ENCODE results near the gene PPM1L.

Gene PPM1L

GRCh38 chr3:161051856-161052255, 295.8 kb downstream of the PPM1L start:
- no peak for DNase-seq (ENCODE audit: extremely low spot score)
- POLR2A ChIA-PET: no interaction called here
- CTCF ChIA-PET: interaction anchor here (0.7 to 1.2 kb wide), 2 partner anchors 10 to 110 kb away, joined by 3 read pairs; no protein-coding TSS in a partner anchor
- no peak for TF ChIP-seq CTCF (IDR thresholded peaks at IDR 0.05; ENCODE audit: control extremely low read depth, extremely low read depth, low read depth, missing control alignments)

GRCh38 chr3:161054860-161055604, 299.0 kb downstream of the PPM1L start:
- CTCF ChIA-PET: no interaction called here
- POLR2A ChIA-PET: no interaction called here
- TF ChIP-seq CTCF (IDR thresholded peaks at IDR 0.05; ENCODE audit: control extremely low read depth, extremely low read depth, low read depth, missing control alignments): no peak
- DNase-seq (ENCODE audit: extremely low spot score): no peak

DNA sequence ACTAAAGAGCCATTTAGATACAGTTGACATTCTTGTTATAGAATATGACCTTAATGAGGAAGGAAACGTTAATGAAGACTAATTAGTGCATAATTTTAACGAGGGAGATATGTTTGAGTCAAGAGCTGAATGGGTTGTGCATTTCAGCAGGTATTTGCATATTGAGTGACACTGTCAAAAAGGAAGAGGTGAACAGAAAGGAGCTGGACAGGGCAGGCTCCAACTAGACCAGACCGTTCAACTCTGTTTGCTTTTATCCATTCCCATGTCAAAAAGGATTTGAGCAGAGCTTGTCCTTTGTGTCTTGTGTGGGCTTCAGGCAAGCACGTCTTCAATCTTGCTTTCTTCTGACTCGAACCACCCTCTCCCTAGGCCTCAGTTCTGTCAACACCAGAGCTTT, 308.4 kb downstream of the PPM1L start:
- ChIA-PET POLR2A (no interaction called here), CTCF (interaction anchor here (1.2 kb wide), 1 partner anchor 70 kb away, joined by 3 read pairs; no protein-coding TSS in a partner anchor)
- no peak for DNase-seq (ENCODE audit: extremely low spot score)
- TF ChIP-seq CTCF (IDR thresholded peaks at IDR 0.05; ENCODE audit: control extremely low read depth, extremely low read depth, low read depth, missing control alignments): no peak

GRCh38 chr3:161066930-161067329, 310.9 kb downstream of the PPM1L start:
- no peak for DNase-seq (ENCODE audit: extremely low spot score)
- ChIA-PET CTCF (interaction anchor here (2.0 kb wide), 1 partner anchor 8 kb away, joined by 6 read pairs; no protein-coding TSS in a partner anchor), POLR2A (no interaction called here)
- no peak for TF ChIP-seq CTCF (IDR thresholded peaks at IDR 0.05; ENCODE audit: control extremely low read depth, extremely low read depth, low read depth, missing control alignments)

- POLR2A ChIA-PET: no interaction called here
Observed at GRCh38 chr3:161067335-161067734, 311.3 kb downstream of the PPM1L start.

More at GRCh38 chr3:161067335-161067734, 311.3 kb downstream of the PPM1L start:
- DNase-seq (ENCODE audit: extremely low spot score): no peak
- TF ChIP-seq CTCF (IDR thresholded peaks at IDR 0.05; ENCODE audit: control extremely low read depth, extremely low read depth, low read depth, missing control alignments): no peak
- CTCF ChIA-PET: no interaction called here

Data from GM10248 (cell line).